Measurements from ENCODE around the gene ADTRP.

ADTRP gene

DNA sequence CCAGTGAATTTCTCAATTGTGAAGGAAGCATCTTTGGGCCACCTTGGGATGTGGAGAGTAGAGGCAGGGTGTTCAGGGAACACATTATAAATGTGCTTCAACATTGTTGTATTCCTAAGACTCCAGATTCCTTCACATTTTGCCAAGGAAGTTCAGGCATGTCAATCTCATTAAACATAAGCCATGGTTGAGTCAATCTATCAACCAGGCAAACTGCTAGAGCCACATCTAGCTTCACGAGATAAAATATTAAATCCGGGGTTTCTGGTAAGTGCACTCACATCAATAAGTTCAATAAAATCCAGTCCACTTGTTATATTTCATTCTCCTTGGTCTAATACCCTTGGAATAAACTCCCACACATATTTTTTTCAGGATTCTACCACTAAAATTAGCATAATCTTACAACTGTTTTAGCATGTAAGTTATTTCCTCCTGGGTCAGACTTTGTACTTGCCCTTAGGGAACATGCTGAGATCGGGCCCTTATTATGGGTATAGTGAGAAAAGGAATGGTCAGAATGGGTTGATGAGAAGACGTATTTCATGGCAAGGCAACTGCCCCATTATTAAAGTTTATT lies 93.6 kb downstream of the ADTRP start:
- no peak for TF ChIP-seq CTCF (conservative IDR thresholded peaks at IDR 0.05; ENCODE audit: low read depth, low read length)
- Histone ChIP-seq H3K36me3 (ENCODE audit: insufficient read depth) (no peaks in the 10 kb centered on the region), H3K79me2 (ENCODE audit: insufficient read depth, low read depth) (no peaks in the 10 kb centered on the region), H4K20me1 (ENCODE audit: insufficient read depth) (no peaks in the 10 kb centered on the region), H3K4me1 (ENCODE audit: low read depth, poor library complexity, severe bottlenecking) (no peaks in the 10 kb centered on the region), H2AFZ (ENCODE audit: low read depth) (no peak overlapping the region), H3K27me3 (ENCODE audit: insufficient read depth, low read depth) (no peaks in the 10 kb centered on the region), H3K9ac (no peak overlapping the region), H3K27ac (no peak overlapping the region), H3K4me2 (no peak overlapping the region), H3K4me3 (IDR thresholded peaks at IDR 0.05; ENCODE audit: insufficient read depth, low read depth, low read length) (no peak overlapping the region)

- H3K4me2 ChIP-seq = no peak overlapping the region
- no peaks in the 10 kb centered on the region for H3K36me3 ChIP-seq (ENCODE audit: insufficient read depth)
- no peak overlapping the region for H3K27ac ChIP-seq
- no peak for TF ChIP-seq CTCF (conservative IDR thresholded peaks at IDR 0.05; ENCODE audit: low read depth, low read length)
- no peak overlapping the region for H2AFZ ChIP-seq (ENCODE audit: low read depth)
- no peaks in the 10 kb centered on the region for H3K27me3 ChIP-seq (ENCODE audit: insufficient read depth, low read depth)
- no peaks in the 10 kb centered on the region for H3K79me2 ChIP-seq (ENCODE audit: insufficient read depth, low read depth)
- no peaks in the 10 kb centered on the region for H4K20me1 ChIP-seq (ENCODE audit: insufficient read depth)
- H3K4me3 ChIP-seq (IDR thresholded peaks at IDR 0.05; ENCODE audit: insufficient read depth, low read depth, low read length) = no peak overlapping the region
- no peak overlapping the region for H3K9ac ChIP-seq
- H3K4me1 ChIP-seq (ENCODE audit: low read depth, poor library complexity, severe bottlenecking) = no peaks in the 10 kb centered on the region
Observed at GRCh38 chr6:11683871-11684270, 94.7 kb downstream of the ADTRP start.

DNA sequence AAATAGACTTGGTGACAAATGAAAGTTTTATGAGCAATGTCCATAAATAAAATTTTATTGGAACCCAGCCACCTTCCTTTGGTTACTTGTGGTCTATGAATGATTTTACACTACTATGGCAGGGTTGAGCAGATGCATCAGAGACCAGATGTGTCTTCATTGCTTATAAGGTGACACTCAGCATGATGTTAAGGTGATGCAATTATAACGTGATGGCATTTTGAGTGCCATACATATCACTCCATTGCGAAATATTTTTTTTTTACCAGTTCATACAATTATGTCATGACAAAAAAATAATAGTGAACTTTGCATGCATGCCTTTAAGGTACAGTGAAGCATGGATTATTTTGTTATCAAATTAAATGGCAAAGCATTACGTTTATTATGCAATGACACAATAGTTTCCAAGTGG lies 96.0 kb downstream of the ADTRP start:
- H3K36me3 ChIP-seq (ENCODE audit: insufficient read depth) = no peaks in the 10 kb centered on the region
- no peaks in the 10 kb centered on the region for H3K27me3 ChIP-seq (ENCODE audit: insufficient read depth, low read depth)
- H3K4me1 ChIP-seq (ENCODE audit: low read depth, poor library complexity, severe bottlenecking) = no peaks in the 10 kb centered on the region
- no peak for TF ChIP-seq CTCF (conservative IDR thresholded peaks at IDR 0.05; ENCODE audit: low read depth, low read length)
- no peak overlapping the region for H2AFZ ChIP-seq (ENCODE audit: low read depth)
- H3K9ac ChIP-seq = no peak overlapping the region
- H3K4me3 ChIP-seq (IDR thresholded peaks at IDR 0.05; ENCODE audit: insufficient read depth, low read depth, low read length) = no peak overlapping the region
- H3K4me2 ChIP-seq = no peak overlapping the region
- H4K20me1 ChIP-seq (ENCODE audit: insufficient read depth) = no peaks in the 10 kb centered on the region
- H3K27ac ChIP-seq = no peak overlapping the region
- no peaks in the 10 kb centered on the region for H3K79me2 ChIP-seq (ENCODE audit: insufficient read depth, low read depth)

GRCh38 chr6:11681770-11682169 lies 96.8 kb downstream of the ADTRP start:
- Histone ChIP-seq H3K9ac (no peak overlapping the region), H3K36me3 (ENCODE audit: insufficient read depth) (no peaks in the 10 kb centered on the region), H4K20me1 (ENCODE audit: insufficient read depth) (no peaks in the 10 kb centered on the region), H3K79me2 (ENCODE audit: insufficient read depth, low read depth) (no peaks in the 10 kb centered on the region), H3K4me2 (no peak overlapping the region), H3K4me3 (IDR thresholded peaks at IDR 0.05; ENCODE audit: insufficient read depth, low read depth, low read length) (no peak overlapping the region), H3K27ac (no peak overlapping the region), H3K27me3 (ENCODE audit: insufficient read depth, low read depth) (no peaks in the 10 kb centered on the region), H2AFZ (ENCODE audit: low read depth) (no peak overlapping the region), H3K4me1 (ENCODE audit: low read depth, poor library complexity, severe bottlenecking) (no peaks in the 10 kb centered on the region)
- TF ChIP-seq CTCF (conservative IDR thresholded peaks at IDR 0.05; ENCODE audit: low read depth, low read length) = no peak

All from KMS-11 (cell line).